SK-N-SH (cell line): ENCODE measurements around the gene OLFML2A. TPM values are rescaled to one million over a fixed set of nuclear protein-coding genes. Genes with fewer than 3 reads are reported as not detected.
A peak's percentile ranks its signal among the peaks of the same experiment; 100 is the strongest.

ENCODE experiments used
- CTCF ChIA-PET: fragments of 300-600, 350-600 bp; formaldehyde crosslinking; extraction: SDS; loops from one replicate; lab custom pipeline; 2021; lab: Yijun Ruan, JAX
- POLR2A ChIA-PET: fragments of 350-600 bp; sonication (Branson Sonifier 250); formaldehyde crosslinking; extraction: SDS; loops from one replicate; lab custom pipeline; 2020; ENCODE audit warnings: antibody characterized with exemption, inconsistent platforms; lab: Yijun Ruan, JAX
- DNase-seq: peaks from one replicate; pipeline ENCODE4 v3.0.0; 2012
- H2AFZ ChIP-seq: fragments of 200-600 bp; sonication (generic); 2 replicates; pipeline ENCODE4 v1.8.1; 2016; ENCODE audit warnings: antibody characterized with exemption, mild to moderate bottlenecking, low read depth
- H3F3A ChIP-seq: fragments of 200-600 bp; sonication (generic); replicated peaks from 2 replicates; pipeline ENCODE3; 2016; ENCODE audit warnings: antibody characterized with exemption, mild to moderate bottlenecking; ENCODE audit not compliant: insufficient read depth
- H3K27ac ChIP-seq, 2 experiments: fragments of 200-500 bp in 1 of 2; fragments of 200-600 bp in 1 of 2; sonication (Bioruptor generic) in 1 of 2; sonication (generic), shearing (Covaris generic) in 1 of 2; 2 replicates each; pipeline versions ENCODE4 v1.5.1 to v1.6.1; 2014 to 2016; ENCODE audit warnings: low read depth in 2 of 2, inconsistent platforms in 1 of 2, low read length in 1 of 2, mild to moderate bottlenecking in 1 of 2, mixed read lengths in 1 of 2
- H3K27me3 ChIP-seq: fragments of 200-600 bp; sonication (generic), shearing (Covaris generic); 2 replicates; pipeline ENCODE4 v1.6.1; 2016; ENCODE audit warnings: mixed run types; ENCODE audit not compliant: insufficient read depth
- H3K36me3 ChIP-seq, 2 experiments: fragments of 200-500 bp in 1 of 2; fragments of 200-600 bp in 1 of 2; sonication (Bioruptor generic) in 1 of 2; sonication (generic) in 1 of 2; replicated peaks in 1 of 2; 2 replicates each; pipeline versions ENCODE3 to v1.5.1; 2014 to 2016; ENCODE audit warnings: low read length in 1 of 2, mild to moderate bottlenecking in 1 of 2; ENCODE audit not compliant: insufficient read depth in 2 of 2, control insufficient read depth in 1 of 2
- H3K4me1 ChIP-seq, 2 experiments: fragments of 200-500 bp in 1 of 2; fragments of 200-600 bp in 1 of 2; sonication (Bioruptor generic) in 1 of 2; sonication (generic), shearing (Covaris generic) in 1 of 2; 2 replicates each; pipeline versions ENCODE4 v1.5.1 to v1.6.1; 2014 to 2016; ENCODE audit warnings: low read depth in 1 of 2, low read length in 1 of 2, mixed run types in 1 of 2; ENCODE audit not compliant: insufficient read depth in 2 of 2, control insufficient read depth in 1 of 2
- H3K4me2 ChIP-seq: fragments of 200-600 bp; sonication (generic), shearing (Covaris generic); 2 replicates; pipeline ENCODE4 v1.6.1; 2017; ENCODE audit warnings: mixed run types
- H3K4me3 ChIP-seq, 2 experiments: fragments of 200-500 bp in 1 of 2; fragments of 200-600 bp in 1 of 2; sonication (Bioruptor generic) in 1 of 2; sonication (generic), shearing (Covaris generic) in 1 of 2; 2 replicates each; pipeline versions ENCODE4 v1.5.1 to v1.8.1; 2014 to 2016; ENCODE audit warnings: low read depth in 2 of 2, inconsistent platforms in 1 of 2, low read length in 1 of 2, mild to moderate bottlenecking in 1 of 2, mixed read lengths in 1 of 2, moderate library complexity in 1 of 2
- H3K79me2 ChIP-seq: fragments of 200-600 bp; sonication (generic); 2 replicates; pipeline ENCODE4 v1.8.1; 2017; ENCODE audit warnings: mild to moderate bottlenecking; ENCODE audit not compliant: insufficient read depth
- H3K9ac ChIP-seq: fragments of 200-600 bp; sonication (generic); 2 replicates; pipeline ENCODE4 v1.6.1; 2017; ENCODE audit warnings: mixed run types
- H3K9me2 ChIP-seq: fragments of 200-600 bp; sonication (generic); 2 replicates; pipeline ENCODE4 v1.6.1; 2017; ENCODE audit warnings: mixed run types
- H3K9me3 ChIP-seq: fragments of 200-600 bp; sonication (generic); 2 replicates; pipeline ENCODE4 v1.6.1; 2017; ENCODE audit warnings: mixed run types, mild to moderate bottlenecking, moderate library complexity
- H4K20me1 ChIP-seq: fragments of 200-600 bp; sonication (generic); 2 replicates; pipeline ENCODE4 v1.6.1; 2017; ENCODE audit warnings: mild to moderate bottlenecking, mixed run types; ENCODE audit not compliant: insufficient read depth
- EP300 ChIP-seq, 2 experiments: IDR thresholded peaks; 2 replicates each; pipeline versions ENCODE4 v1.4.0 to v1.6.1; 2012; ENCODE audit warnings: borderline replicate concordance in 1 of 2, low read depth in 1 of 2, low read length in 1 of 2
- EZH2phosphoT487 ChIP-seq: fragments of 200-600 bp; sonication (generic); IDR thresholded peaks from 2 replicates; pipeline ENCODE4 v1.6.1; 2017; ENCODE audit warnings: low read depth, mixed run types, mild to moderate bottlenecking, antibody characterized with exemption, moderate library complexity, borderline replicate concordance
- GABPA ChIP-seq: IDR thresholded peaks from 2 replicates; pipeline ENCODE4 v1.4.0; 2012; ENCODE audit warnings: low read depth, mild to moderate bottlenecking
- GATA2 ChIP-seq: sonication (generic); formaldehyde crosslinking; IDR thresholded peaks from 2 replicates; pipeline ENCODE4 v1.5.0; 2020; ENCODE audit warnings: mild to moderate bottlenecking, missing genetic modification reagents
- RAD21 ChIP-seq: IDR thresholded peaks from 2 replicates; pipeline ENCODE4 v1.6.1; 2012; ENCODE audit warnings: mild to moderate bottlenecking, low read length
- RCOR1 ChIP-seq: fragments of 150-350 bp; IDR thresholded peaks from 2 replicates; pipeline ENCODE4 v1.6.1; 2017; ENCODE audit warnings: antibody characterized with exemption, low read length
- RXRA ChIP-seq: IDR thresholded peaks from 2 replicates; pipeline ENCODE4 v1.4.0; 2012; ENCODE audit warnings: low read depth, mild to moderate bottlenecking, borderline replicate concordance
- SMC3 ChIP-seq: IDR thresholded peaks from 2 replicates; pipeline ENCODE4 v1.6.1; 2012; ENCODE audit warnings: low read depth, low read length, improper control_type of control experiment
- TAF1 ChIP-seq: IDR thresholded peaks from 2 replicates; pipeline ENCODE4 v1.6.1; 2012; ENCODE audit warnings: low read depth, mild to moderate bottlenecking, low read length, moderate library complexity, borderline replicate concordance
- TEAD4 ChIP-seq: IDR thresholded peaks from 2 replicates; pipeline ENCODE4 v1.4.0; 2012; ENCODE audit warnings: mild to moderate bottlenecking, borderline replicate concordance; ENCODE audit not compliant: insufficient read depth
- WGBS: methylation state at CpG from one replicate; pipeline ENCODE4 v1.1.6; 2017; ENCODE audit warnings: low lambda C conversion rate; 5-methylcytosine and 5-hydroxymethylcytosine counted together
- polyA plus RNA-seq, 3 experiments: library from polyadenylated mRNA; depleted of rRNA; stranded (reverse); fragments of >200 nt; gene quantifications; 2 replicates each; pipeline ENCODE4 v1.2.3, GENCODE V29; 2012
- TF ChIP-seq, protein P1 (sequence below): IDR thresholded peaks from 2 replicates; pipeline ENCODE4; 2012
- TF ChIP-seq, protein P2 (sequence below): IDR thresholded peaks from 2 replicates; pipeline ENCODE4 v1.6.1; 2012; ENCODE audit warnings: mild to moderate bottlenecking, low read depth, low read length, moderate library complexity
- TF ChIP-seq, protein P3 (sequence below): fragments of 150-350 bp; IDR thresholded peaks from 2 replicates; pipeline ENCODE4 v1.6.1; 2017; ENCODE audit warnings: antibody characterized with exemption, low read length, low read depth, borderline replicate concordance
- TF ChIP-seq, protein P4 (sequence below): IDR thresholded peaks from 2 replicates; pipeline ENCODE4 v1.4.0; 2012; ENCODE audit warnings: low read depth, borderline replicate concordance

Gene OLFML2A
- polyA plus RNA-seq, 1 of the 3 experiments (the other 2 are of a cell fraction): 7.7 TPM

DNA sequence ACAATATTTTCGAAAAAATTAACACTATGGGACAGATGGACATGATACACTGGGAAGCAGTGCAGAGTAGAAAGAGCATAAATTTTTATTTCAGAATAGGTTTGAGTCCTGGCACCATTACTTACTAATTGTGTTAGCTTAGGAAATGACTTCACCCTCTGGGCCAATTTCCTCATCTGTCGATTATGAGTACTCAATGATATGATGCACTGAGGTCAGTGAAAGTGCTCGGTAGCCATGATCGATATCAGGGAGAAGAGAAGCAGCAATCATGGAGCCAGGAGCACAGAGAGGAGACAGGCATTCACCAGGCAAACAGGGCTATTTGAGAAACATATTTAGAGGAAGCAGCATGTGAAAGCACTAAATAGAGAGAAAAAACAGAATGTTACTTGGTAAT lies 35.3 kb upstream of the OLFML2A start:
- TF ChIP-seq, protein P1, sequence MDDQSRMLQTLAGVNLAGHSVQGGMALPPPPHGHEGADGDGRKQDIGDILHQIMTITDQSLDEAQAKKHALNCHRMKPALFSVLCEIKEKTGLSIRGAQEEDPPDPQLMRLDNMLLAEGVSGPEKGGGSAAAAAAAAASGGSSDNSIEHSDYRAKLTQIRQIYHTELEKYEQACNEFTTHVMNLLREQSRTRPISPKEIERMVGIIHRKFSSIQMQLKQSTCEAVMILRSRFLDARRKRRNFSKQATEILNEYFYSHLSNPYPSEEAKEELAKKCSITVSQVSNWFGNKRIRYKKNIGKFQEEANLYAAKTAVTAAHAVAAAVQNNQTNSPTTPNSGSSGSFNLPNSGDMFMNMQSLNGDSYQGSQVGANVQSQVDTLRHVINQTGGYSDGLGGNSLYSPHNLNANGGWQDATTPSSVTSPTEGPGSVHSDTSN: peak; percentile 37
- TF ChIP-seq EP300 (IDR thresholded peaks at IDR 0.05; ENCODE audit: borderline replicate concordance in 1 of 2, low read depth in 1 of 2, low read length in 1 of 2): peak in 1 of 2 experiments; percentile 47; a peak in 1 of 4 replicates
- peak; percentile 67 for TF ChIP-seq GATA2 (CRISPR knock-in tag)
- no peak for TF ChIP-seq TAF1
- TF ChIP-seq RXRA: peak; percentile 44; the same call in 1 of the 2 replicates
- CTCF ChIA-PET: interaction anchor here (3.0 to 3.1 kb wide), 2 partner anchors 111 to 124 kb away, joined by 12 to 14 read pairs; partner anchors contain the start of gene WDR38
- WGBS: 30% methylated on average over 4 of the region's 4 CpGs
- peak overlapping the region; percentile 24; the same call in 1 of the 2 replicates for H3K4me2 ChIP-seq
- peaks cover 8 to 30% of the 10 kb centered on the region in 2 experiments for H3K4me1 ChIP-seq
- no peaks in the 10 kb centered on the region for H3K9me2 ChIP-seq
- peaks cover 24% of the 10 kb centered on the region for H3F3A ChIP-seq
- DNase-seq: peak; percentile 42
- no peaks in the 10 kb centered on the region for H4K20me1 ChIP-seq
- no peak overlapping the region for H3K4me3 ChIP-seq
- H2AFZ ChIP-seq: peak overlapping the region; percentile 28; the same call in 1 of the 2 replicates
- H3K79me2 ChIP-seq: peaks cover 19% of the 10 kb centered on the region; the same call in 1 of the 2 replicates
- POLR2A ChIA-PET: no interaction called here
- H3K36me3 ChIP-seq: no peaks in the 10 kb centered on the region
- H3K9me3 ChIP-seq: no peaks in the 10 kb centered on the region
- H3K27me3 ChIP-seq: no peaks in the 10 kb centered on the region
- no peak overlapping the region for H3K9ac ChIP-seq
- H3K27ac ChIP-seq: peak overlapping the region; percentile 27 to 64; a peak in 3 of 4 replicates

DNA sequence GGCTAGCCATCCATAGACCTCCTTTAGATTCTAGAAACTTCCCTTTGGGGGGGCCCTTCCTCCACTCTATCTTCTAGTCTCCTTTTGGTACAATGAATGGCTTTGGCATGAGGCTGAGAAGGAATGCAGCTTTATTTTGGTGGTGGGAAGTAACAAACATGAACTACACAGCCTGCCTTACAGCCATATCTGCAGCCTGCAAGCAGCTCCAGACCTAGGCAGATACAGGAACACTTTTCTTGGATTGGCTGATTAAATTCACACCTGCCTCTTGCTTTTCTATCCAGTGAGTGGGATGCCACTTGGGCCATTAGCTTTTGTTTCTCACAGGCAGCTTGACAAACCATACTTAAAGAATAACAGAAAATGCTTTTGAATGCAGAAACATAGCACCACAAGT lies 34.0 kb upstream of the OLFML2A start:
- peak overlapping the region; percentile 54; the same call in 1 of the 2 replicates for H3K4me2 ChIP-seq
- peak overlapping the region; percentile 21; the same call in 1 of the 2 replicates for H3K9ac ChIP-seq
- DNase-seq: no peak
- no peaks in the 10 kb centered on the region for H3K27me3 ChIP-seq
- POLR2A ChIA-PET: no interaction called here
- H4K20me1 ChIP-seq: no peaks in the 10 kb centered on the region
- H3K4me3 ChIP-seq: no peak overlapping the region
- peak overlapping the region in 1 of 2 experiments; percentile 65; a peak in 3 of 4 replicates for H3K27ac ChIP-seq
- H2AFZ ChIP-seq: no peak overlapping the region
- H3K9me3 ChIP-seq: no peaks in the 10 kb centered on the region
- H3K79me2 ChIP-seq: peaks cover 17% of the 10 kb centered on the region; the same call in 1 of the 2 replicates
- TF ChIP-seq, protein P2, sequence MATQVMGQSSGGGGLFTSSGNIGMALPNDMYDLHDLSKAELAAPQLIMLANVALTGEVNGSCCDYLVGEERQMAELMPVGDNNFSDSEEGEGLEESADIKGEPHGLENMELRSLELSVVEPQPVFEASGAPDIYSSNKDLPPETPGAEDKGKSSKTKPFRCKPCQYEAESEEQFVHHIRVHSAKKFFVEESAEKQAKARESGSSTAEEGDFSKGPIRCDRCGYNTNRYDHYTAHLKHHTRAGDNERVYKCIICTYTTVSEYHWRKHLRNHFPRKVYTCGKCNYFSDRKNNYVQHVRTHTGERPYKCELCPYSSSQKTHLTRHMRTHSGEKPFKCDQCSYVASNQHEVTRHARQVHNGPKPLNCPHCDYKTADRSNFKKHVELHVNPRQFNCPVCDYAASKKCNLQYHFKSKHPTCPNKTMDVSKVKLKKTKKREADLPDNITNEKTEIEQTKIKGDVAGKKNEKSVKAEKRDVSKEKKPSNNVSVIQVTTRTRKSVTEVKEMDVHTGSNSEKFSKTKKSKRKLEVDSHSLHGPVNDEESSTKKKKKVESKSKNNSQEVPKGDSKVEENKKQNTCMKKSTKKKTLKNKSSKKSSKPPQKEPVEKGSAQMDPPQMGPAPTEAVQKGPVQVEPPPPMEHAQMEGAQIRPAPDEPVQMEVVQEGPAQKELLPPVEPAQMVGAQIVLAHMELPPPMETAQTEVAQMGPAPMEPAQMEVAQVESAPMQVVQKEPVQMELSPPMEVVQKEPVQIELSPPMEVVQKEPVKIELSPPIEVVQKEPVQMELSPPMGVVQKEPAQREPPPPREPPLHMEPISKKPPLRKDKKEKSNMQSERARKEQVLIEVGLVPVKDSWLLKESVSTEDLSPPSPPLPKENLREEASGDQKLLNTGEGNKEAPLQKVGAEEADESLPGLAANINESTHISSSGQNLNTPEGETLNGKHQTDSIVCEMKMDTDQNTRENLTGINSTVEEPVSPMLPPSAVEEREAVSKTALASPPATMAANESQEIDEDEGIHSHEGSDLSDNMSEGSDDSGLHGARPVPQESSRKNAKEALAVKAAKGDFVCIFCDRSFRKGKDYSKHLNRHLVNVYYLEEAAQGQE: no peak
- TF ChIP-seq TEAD4 (no peak), EZH2phosphoT487 (no peak), RAD21 (no peak), SMC3 (no peak), GABPA (no peak), RCOR1 (no peak), GATA2 (CRISPR knock-in tag) (no peak)
- TF ChIP-seq, protein P3, sequence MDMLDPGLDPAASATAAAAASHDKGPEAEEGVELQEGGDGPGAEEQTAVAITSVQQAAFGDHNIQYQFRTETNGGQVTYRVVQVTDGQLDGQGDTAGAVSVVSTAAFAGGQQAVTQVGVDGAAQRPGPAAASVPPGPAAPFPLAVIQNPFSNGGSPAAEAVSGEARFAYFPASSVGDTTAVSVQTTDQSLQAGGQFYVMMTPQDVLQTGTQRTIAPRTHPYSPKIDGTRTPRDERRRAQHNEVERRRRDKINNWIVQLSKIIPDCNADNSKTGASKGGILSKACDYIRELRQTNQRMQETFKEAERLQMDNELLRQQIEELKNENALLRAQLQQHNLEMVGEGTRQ: no peak
- TF ChIP-seq, protein P4, sequence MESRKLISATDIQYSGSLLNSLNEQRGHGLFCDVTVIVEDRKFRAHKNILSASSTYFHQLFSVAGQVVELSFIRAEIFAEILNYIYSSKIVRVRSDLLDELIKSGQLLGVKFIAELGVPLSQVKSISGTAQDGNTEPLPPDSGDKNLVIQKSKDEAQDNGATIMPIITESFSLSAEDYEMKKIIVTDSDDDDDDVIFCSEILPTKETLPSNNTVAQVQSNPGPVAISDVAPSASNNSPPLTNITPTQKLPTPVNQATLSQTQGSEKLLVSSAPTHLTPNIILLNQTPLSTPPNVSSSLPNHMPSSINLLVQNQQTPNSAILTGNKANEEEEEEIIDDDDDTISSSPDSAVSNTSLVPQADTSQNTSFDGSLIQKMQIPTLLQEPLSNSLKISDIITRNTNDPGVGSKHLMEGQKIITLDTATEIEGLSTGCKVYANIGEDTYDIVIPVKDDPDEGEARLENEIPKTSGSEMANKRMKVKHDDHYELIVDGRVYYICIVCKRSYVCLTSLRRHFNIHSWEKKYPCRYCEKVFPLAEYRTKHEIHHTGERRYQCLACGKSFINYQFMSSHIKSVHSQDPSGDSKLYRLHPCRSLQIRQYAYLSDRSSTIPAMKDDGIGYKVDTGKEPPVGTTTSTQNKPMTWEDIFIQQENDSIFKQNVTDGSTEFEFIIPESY: no peak
- TF ChIP-seq, all 33 proteins: peak for 0
- CTCF ChIA-PET: interaction anchor here (0.7 to 4.6 kb wide), 11 partner anchors 9 to 206 kb away, joined by 3 to 20 read pairs (median 9); partner anchors contain the start of genes NR6A1 and WDR38
- H3K36me3 ChIP-seq: no peaks in the 10 kb centered on the region
- peaks cover 24% of the 10 kb centered on the region for H3F3A ChIP-seq
- H3K9me2 ChIP-seq: no peaks in the 10 kb centered on the region
- peaks cover 8 to 36% of the 10 kb centered on the region in 2 experiments for H3K4me1 ChIP-seq
